KOPT-K1 (cell line): ENCODE results near the gene HSPA12B.

ENCODE experiments used
- H3K27ac ChIP-seq: fragments of 200-600 bp; sonication (generic); 2 replicates; pipeline ENCODE4 v1.5.1; 2016; ENCODE audit warnings: antibody characterized with exemption, mild to moderate bottlenecking, low read depth, low read length; ENCODE audit not compliant: poor library complexity, severe bottlenecking
- H3K36me3 ChIP-seq: fragments of 200-600 bp; sonication (generic); 2 replicates; pipeline ENCODE4 v1.5.1; 2017; ENCODE audit warnings: antibody characterized with exemption, mild to moderate bottlenecking, low read length, moderate library complexity; ENCODE audit not compliant: insufficient read depth
- H3K9me3 ChIP-seq: fragments of 200-600 bp; sonication (generic); 2 replicates; pipeline ENCODE4 v1.5.1; 2017; ENCODE audit warnings: antibody characterized with exemption, low read length, mild to moderate bottlenecking; ENCODE audit not compliant: insufficient read depth, poor library complexity, severe bottlenecking

HSPA12B gene

DNA sequence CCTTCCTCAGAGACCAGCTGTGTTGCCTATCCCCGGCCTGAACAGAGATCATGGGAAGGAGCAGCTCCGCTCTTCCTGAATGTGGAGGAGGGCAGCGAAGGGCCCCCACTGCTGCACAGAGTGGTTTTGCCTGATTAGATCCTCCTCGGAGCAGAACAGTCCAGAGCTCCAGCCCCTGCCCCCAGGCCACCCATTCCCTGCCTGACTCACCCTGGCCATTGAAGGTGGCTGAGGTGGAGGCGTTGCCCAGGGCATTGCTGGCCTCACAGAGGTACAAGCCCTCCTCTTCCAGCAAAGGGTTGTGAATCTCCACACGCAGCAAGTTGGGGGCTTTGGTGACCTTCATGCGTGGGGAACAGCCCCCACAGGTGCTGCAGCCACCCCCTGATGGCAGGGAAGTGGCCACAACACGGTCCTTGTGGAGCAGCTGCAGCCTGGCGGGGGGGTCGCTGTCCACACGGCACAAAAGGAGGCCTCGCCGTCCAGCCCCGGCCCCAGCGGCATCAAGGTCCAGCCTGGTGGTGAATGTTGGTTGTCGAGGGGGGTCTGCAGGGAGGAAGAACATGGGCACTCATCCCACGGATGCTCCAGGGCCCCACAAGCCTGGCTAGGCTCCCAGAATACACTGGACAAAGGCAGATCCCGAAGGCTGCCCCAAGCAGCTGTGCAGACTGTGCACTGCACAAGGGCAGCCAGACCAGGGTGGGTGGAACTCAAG lies 34.7 kb upstream of the HSPA12B start:
- no peaks in the 10 kb centered on the region for H3K36me3 ChIP-seq

DNA sequence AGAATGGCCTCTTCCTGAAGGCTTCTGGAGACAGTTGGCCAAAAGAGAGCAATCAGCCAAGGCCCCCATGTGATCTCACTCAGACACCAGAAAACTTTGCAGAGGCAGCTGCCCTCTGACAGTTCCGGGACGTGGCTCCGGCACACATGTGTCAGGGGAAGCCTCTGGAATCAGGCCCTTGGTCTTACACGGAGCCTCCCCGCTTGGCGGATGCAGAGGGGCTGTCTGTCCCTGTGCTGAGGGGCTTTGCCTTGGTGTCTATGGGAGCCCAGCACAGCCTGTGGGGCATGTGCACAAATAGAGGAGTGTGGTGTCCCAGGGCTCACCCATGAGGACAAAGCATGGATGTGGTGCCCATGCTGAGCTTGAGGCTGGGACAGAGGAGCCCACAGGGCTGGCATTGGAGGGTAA lies 33.9 kb upstream of the HSPA12B start:
- Histone ChIP-seq H3K36me3 (no peaks in the 10 kb centered on the region), H3K27ac (no peak overlapping the region)

More for the DNA sequence above, 34.7 kb upstream of the HSPA12B start:
- Histone ChIP-seq H3K27ac (no peak overlapping the region), H3K9me3 (peaks cover 7% of the 10 kb centered on the region)

GRCh38 chr20:3699037-3699436 lies 33.4 kb upstream of the HSPA12B start:
- H3K27ac ChIP-seq = no peak overlapping the region
- peaks cover 7% of the 10 kb centered on the region for H3K9me3 ChIP-seq
- no peaks in the 10 kb centered on the region for H3K36me3 ChIP-seq

More for the DNA sequence above, 33.9 kb upstream of the HSPA12B start:
- H3K9me3 ChIP-seq = peaks cover 7% of the 10 kb centered on the region

DNA sequence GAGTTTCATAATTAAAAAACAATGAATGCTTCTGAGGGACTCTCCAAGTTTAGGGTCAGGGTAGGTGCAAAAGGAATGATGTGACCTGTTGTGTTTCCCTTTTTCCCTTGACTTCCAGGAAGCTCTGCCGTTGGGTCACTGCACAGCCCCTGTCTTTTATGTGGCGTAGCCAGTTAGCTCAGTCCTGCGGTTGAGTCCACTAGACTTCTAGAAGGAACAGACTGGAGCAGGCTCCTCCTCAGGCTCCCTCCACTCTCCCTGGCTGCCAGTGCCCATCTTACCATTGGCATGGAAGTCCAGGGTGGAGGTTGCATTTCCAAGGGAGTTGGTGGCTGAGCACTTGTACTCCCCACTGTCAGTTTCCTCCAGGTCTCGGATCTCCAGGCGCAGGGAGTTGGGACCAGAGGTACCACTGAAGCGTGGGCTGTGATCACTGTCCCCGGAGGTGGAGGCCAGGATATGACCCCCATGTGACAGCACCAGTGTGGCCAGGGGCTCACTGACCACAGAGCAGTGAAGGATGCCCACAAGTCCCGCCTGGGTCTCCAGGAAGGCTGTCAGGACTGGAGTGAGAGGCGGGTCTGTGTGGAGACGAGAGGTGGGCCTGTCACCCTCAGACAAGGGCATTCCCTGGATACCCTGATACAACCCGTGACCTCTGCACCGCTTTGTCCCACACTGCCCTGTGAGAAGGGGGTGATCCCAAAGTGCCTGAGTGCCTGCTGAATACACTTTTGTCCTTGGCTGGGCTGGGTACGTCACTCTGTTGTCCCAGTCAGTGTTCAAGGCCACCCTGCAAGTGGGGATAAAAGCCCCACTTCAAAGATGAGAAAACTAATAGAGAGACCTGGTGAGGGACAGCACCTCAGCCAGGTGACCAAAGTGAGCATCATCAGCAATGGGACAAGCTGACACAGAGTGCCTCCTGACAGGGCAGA lies 31.2 kb upstream of the HSPA12B start:
- Histone ChIP-seq H3K36me3 (no peaks in the 10 kb centered on the region), H3K27ac (no peak overlapping the region), H3K9me3 (peaks cover 5% of the 10 kb centered on the region)

- Histone ChIP-seq H3K9me3 (no peaks in the 10 kb centered on the region), H3K36me3 (no peaks in the 10 kb centered on the region), H3K27ac (no peak overlapping the region)
Measured at GRCh38 chr20:3702611-3703391, 29.7 kb upstream of the HSPA12B start.

DNA sequence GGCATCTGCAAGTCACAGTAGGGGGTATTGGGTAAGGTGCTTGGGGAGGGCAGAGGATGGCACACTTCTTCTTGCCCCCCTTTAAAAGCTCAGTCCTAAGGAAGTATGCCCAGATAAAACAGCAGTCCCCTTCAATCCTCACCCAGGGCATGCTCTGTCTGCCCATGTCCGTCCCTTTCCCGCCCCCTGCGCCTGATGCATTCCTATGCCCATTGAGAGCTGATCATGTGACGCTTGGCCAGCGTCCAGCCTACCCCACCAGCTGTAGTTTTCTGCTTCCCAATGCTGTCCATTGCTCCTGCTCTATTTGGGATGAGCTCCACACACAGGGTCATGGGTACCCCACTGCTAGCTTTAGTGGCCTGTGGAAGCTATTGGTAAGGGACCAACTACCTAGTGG lies 28.4 kb upstream of the HSPA12B start:
- no peaks in the 10 kb centered on the region for H3K36me3 ChIP-seq
- H3K9me3 ChIP-seq = no peaks in the 10 kb centered on the region
- H3K27ac ChIP-seq = no peak overlapping the region

DNA sequence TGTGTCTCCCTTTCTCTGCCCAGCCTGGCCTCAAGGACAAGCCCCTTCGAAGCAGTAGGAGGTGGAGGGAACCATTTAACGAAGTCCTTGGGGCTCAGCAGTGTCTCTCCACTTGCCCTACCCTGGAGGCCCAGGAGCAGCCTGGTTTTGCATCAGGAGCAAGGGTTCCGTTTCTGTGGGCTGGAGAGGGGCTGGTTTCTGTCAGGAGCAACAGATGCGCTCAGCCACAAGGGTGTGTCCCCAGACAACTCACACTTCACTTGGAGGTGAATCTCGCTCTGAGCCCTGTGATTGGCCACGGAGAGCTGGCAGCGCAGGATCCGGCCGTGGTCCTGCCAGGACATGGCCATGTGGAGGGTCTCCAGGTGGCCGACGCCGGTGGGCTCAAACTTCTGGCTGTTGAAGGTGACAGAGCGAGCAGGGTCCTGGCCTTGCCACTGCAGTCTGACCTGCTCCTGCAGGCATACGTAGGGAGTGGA lies 27.0 kb upstream of the HSPA12B start:
- Histone ChIP-seq H3K27ac (no peak overlapping the region), H3K36me3 (no peaks in the 10 kb centered on the region), H3K9me3 (no peaks in the 10 kb centered on the region)

GRCh38 chr20:3705970-3706739 lies 26.3 kb upstream of the HSPA12B start:
- no peaks in the 10 kb centered on the region for H3K9me3 ChIP-seq
- H3K36me3 ChIP-seq = no peaks in the 10 kb centered on the region
- no peak overlapping the region for H3K27ac ChIP-seq

GRCh38 chr20:3706774-3707507 lies 25.5 kb upstream of the HSPA12B start:
- Histone ChIP-seq H3K36me3 (no peaks in the 10 kb centered on the region), H3K27ac (no peak overlapping the region), H3K9me3 (no peaks in the 10 kb centered on the region)

GRCh38 chr20:3707508-3707899 lies 25.0 kb upstream of the HSPA12B start:
- Histone ChIP-seq H3K36me3 (no peaks in the 10 kb centered on the region), H3K27ac (no peak overlapping the region), H3K9me3 (no peaks in the 10 kb centered on the region)

DNA sequence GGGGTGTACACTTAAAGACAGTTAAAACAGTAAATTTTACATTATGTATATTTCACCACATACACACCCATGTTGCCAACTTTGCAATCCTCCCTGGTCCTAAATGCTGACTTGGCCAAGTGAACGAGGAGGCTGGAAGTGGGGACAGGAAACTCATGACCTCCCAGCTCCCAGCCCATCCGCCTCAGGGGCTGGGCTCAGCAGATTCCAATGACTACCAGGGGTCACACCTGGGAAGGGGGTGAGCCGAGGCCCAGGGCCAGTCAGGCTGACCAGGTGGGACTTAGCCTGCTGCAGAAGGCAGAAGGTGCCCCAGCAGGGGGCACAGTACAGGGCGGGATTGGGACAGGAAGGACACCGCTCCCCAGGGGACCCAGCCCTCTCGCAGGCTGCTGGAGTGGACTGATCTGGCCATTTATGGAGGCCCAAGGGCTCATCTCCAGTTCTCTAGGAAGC lies 22.4 kb upstream of the HSPA12B start:
- H3K27ac ChIP-seq = no peak overlapping the region
- no peaks in the 10 kb centered on the region for H3K36me3 ChIP-seq

DNA sequence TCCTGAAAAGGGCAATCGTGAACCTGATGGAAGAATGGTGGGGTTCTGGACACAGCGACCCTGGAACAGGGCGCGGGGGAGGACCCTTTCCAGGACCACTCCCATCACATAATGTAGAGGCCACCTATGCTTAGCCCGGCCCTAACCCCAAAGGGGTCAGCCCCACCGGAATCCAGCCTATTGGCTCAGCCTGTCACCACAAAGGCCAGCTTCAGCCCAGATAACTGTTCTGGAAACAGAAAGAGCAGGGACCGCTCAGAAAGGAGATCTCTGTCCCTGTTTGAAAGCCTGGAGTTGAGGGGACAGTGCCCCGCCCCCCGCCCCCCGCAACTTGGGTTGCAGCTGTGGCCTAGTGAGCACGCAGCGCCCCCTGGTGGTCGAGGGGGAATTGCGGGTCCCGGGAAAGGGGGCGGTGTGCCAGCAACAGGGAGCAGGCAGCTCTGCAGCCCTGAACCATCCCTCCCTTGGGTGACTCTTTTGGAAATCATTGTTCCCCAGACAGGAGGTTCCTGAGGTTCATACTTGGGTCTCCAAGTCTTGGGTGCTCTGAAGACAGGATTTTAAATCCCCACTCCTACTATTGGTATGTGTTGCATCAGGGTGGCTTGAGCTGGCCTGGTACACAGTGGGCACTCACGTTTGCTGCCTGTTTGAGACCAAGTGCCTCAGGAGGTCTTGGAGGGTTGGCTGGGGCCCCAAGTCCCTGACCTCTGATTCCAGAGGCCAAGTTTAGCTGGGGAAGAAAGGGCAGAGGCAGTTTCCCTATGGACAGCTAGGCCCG lies 21.6 kb upstream of the HSPA12B start:
- H3K27ac ChIP-seq = no peak overlapping the region
- no peaks in the 10 kb centered on the region for H3K9me3 ChIP-seq
- no peaks in the 10 kb centered on the region for H3K36me3 ChIP-seq

More for the DNA sequence above, 22.4 kb upstream of the HSPA12B start:
- no peaks in the 10 kb centered on the region for H3K9me3 ChIP-seq

DNA sequence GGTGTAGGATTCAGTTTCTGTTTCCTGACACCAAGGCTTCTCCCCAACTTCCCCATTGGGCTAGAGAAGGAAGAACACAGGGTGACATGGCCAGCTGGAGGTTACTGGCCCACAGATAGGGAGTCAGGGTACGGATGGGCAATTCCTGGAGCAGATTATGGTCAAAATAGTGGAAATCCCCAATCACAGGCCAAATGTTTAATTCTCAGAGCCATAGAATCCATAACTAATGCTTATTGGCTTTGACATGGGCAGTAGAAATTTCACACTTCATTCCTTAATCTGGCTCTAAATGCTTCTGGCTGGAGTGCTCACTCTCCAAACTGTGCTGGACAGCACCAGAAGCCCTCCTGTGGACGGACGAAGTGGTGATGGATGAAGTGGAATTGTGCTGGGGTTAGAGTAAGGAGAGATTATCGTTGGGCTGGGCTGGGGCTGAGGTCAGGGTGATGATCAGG lies 21.0 kb upstream of the HSPA12B start:
- no peaks in the 10 kb centered on the region for H3K9me3 ChIP-seq
- no peak overlapping the region for H3K27ac ChIP-seq
- H3K36me3 ChIP-seq = no peaks in the 10 kb centered on the region
